Natural killer cell (primary cell): ENCODE measurements around the gene TANGO2. TPM values are rescaled to one million over a fixed set of nuclear protein-coding genes. Genes with fewer than 3 reads are reported as not detected.

ENCODE experiments used
- ATAC-seq, 3 donors: fragments of 150-1000 bp in 2 of 3; fragments of 200-7000 bp in 1 of 3; cut with Tn5 transposase; 1 replicate in 1 of 3; 2 replicates in 2 of 3; pipeline ENCODE4 v1.10.0; 2021; ENCODE audit warnings: mild to moderate bottlenecking in 2 of 3, moderate library complexity in 2 of 3
- DNase-seq, 2 donors: peaks; one replicate each; pipeline versions ENCODE4 v3.0.0 to v3.0.0-alpha.2; 2013 to 2021; ENCODE audit warnings: mixed read lengths in 1 of 2
- H3K27ac ChIP-seq: one replicate; pipeline ENCODE4 v1.5.1; 2013; ENCODE audit warnings: mild to moderate bottlenecking, low read length
- H3K27me3 ChIP-seq: one replicate; pipeline ENCODE4 v1.6.1; 2013; ENCODE audit warnings: low read length; ENCODE audit not compliant: control insufficient read depth, insufficient read depth
- H3K36me3 ChIP-seq: one replicate; pipeline ENCODE4 v1.6.1; 2013; ENCODE audit warnings: low read length; ENCODE audit not compliant: control insufficient read depth, insufficient read depth
- H3K4me1 ChIP-seq: one replicate; pipeline ENCODE4 v1.6.1; 2013; ENCODE audit warnings: low read length; ENCODE audit not compliant: control insufficient read depth, insufficient read depth
- H3K4me3 ChIP-seq: one replicate; pipeline ENCODE4 v1.5.1; 2013; ENCODE audit warnings: low read length
- H3K9me3 ChIP-seq: one replicate; pipeline ENCODE4 v1.6.1; 2013; ENCODE audit warnings: low read length; ENCODE audit not compliant: control insufficient read depth, insufficient read depth
- H3K27ac Mint-ChIP-seq, 2 donors: one replicate each; pipeline ENCODE4 v1.8.0; 2022; ENCODE audit warnings: mild to moderate bottlenecking in 2 of 2, mixed read lengths in 2 of 2, moderate library complexity in 1 of 2
- H3K27me3 Mint-ChIP-seq, 2 donors: one replicate each; pipeline ENCODE4 v1.8.0; 2022; ENCODE audit warnings: low read depth in 2 of 2, mixed read lengths in 2 of 2
- H3K36me3 Mint-ChIP-seq: one replicate; pipeline ENCODE4 v1.8.0; 2022; ENCODE audit warnings: mixed read lengths
- H3K4me1 Mint-ChIP-seq, 2 donors: one replicate each; pipeline ENCODE4 v1.8.0; 2022; ENCODE audit warnings: mixed read lengths in 2 of 2
- H3K4me3 Mint-ChIP-seq: one replicate; pipeline ENCODE4 v1.8.0; 2022; ENCODE audit warnings: mild to moderate bottlenecking, moderate library complexity, mixed read lengths
- H3K9me3 Mint-ChIP-seq, 2 donors: one replicate each; pipeline ENCODE4 v1.8.0; 2022; ENCODE audit warnings: mixed read lengths in 2 of 2
- WGBS: methylation state at CpG from one replicate; pipeline ENCODE4 v1.1.7; 2013; ENCODE audit warnings: missing lambda C conversion rate; ENCODE audit not compliant: insufficient coverage; 5-methylcytosine and 5-hydroxymethylcytosine counted together
- intact Hi-C: fragments of 100-400 bp; cut with micrococcal nuclease; formaldehyde crosslinking; loops from one replicate; pipeline ENCODE4 v1.14.2; 2022
- total RNA-seq, 4 donors: library from RNA; stranded (reverse); fragments of 120-200 nt in 1 of 4; gene quantifications; one replicate each; pipeline versions ENCODE4 v1.2.3 to v1.2.4, GENCODE V29; 2013 to 2022
- TF ChIP-seq, protein P1 (sequence below): fragments of 200-600 bp; IDR thresholded peaks from one replicate; pipeline ENCODE4 v1.8.0; 2022; ENCODE audit warnings: antibody characterized with exemption

TANGO2 gene
- total RNA-seq, 3 donors from 2014 or later (not counting 1 experiment from before 2014, with no cell fraction given) = 33.3 to 53.0 (median 46.2) TPM

DNA sequence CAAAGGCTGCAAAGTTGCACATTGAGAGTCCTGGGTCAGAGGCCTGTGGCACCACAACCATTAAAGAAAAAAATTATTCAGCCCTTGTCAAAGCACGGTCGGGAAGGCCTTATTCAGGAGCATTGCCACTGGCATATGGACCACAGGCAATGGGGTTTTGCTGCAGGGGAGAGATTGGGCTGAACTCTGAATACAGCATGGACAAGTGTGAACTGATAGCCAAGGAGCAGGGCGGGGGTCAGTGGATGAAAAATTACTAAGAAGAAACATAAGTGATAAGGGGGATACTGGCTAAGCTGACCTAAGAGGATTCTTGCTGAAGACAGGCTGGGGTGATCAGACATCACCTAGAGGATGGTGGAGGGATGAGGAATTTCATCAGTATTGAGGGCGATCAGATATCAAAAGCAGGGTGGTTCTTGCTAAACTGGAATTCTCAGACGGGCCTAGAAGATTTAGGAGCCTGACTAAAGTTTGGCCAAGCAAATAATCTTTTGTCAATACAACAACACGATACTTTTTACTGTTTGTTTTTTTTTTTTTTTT is 55.8 kb downstream of the TANGO2 start:
- H3K4me1 Mint-ChIP-seq = peaks cover 9 to 12% of the 10 kb centered on the region in 2 donors
- no peaks in the 10 kb centered on the region for H3K36me3 ChIP-seq
- no peaks in the 10 kb centered on the region for H3K9me3 Mint-ChIP-seq
- intact Hi-C loops = no loop called here
- ATAC-seq (no peak), DNase-seq (no peak)
- H3K4me3 Mint-ChIP-seq = peak overlapping the region; percentile 38
- 96% methylated on average over 5 of the region's 6 CpGs for WGBS
- H3K4me3 ChIP-seq = no peak overlapping the region
- TF ChIP-seq, protein P1, sequence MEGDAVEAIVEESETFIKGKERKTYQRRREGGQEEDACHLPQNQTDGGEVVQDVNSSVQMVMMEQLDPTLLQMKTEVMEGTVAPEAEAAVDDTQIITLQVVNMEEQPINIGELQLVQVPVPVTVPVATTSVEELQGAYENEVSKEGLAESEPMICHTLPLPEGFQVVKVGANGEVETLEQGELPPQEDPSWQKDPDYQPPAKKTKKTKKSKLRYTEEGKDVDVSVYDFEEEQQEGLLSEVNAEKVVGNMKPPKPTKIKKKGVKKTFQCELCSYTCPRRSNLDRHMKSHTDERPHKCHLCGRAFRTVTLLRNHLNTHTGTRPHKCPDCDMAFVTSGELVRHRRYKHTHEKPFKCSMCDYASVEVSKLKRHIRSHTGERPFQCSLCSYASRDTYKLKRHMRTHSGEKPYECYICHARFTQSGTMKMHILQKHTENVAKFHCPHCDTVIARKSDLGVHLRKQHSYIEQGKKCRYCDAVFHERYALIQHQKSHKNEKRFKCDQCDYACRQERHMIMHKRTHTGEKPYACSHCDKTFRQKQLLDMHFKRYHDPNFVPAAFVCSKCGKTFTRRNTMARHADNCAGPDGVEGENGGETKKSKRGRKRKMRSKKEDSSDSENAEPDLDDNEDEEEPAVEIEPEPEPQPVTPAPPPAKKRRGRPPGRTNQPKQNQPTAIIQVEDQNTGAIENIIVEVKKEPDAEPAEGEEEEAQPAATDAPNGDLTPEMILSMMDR = no peak
- H3K27me3 ChIP-seq = no peaks in the 10 kb centered on the region
- no peak overlapping the region for H3K27ac Mint-ChIP-seq
- no peaks in the 10 kb centered on the region for H3K36me3 Mint-ChIP-seq
- no peaks in the 10 kb centered on the region for H3K27me3 Mint-ChIP-seq
- H3K27ac ChIP-seq = no peak overlapping the region
- H3K4me1 ChIP-seq = peaks cover 22% of the 10 kb centered on the region
- no peaks in the 10 kb centered on the region for H3K9me3 ChIP-seq

DNA sequence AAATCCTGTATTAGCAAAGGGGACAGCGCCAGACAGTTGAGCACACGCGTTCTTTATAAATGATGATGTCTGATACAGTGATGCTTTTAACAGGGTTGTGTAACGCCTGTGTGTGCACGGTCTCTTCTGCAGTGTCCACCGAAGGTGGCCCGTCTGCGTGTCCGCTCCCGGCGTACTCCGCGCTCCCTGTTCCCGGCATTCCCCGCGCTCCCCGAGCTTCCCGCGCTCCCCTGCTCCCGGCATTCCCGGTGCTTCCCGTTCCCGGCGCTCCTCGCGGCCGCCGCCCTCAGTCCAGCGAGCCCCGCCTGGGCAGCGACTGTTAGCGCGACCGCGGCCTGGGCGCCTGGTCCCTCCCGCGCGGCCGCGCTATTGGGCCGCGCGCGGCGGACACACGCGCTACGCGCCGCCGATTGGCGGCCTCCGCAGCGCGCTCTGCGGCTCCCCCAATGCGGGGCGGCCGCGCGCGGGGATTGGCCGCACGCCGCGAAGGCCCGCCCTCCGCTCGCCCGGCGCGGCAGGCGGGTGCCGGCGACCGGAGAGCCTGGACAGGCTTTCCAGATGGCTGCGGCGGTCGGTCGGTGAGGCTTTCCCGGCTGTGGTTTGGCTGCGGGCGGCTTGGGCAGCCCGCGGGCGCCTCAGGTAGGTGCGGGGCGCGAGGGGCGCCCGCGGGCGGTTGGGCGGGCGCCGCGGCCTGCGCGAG is 59.0 kb downstream of the TANGO2 start, which contains the start of gene DGCR8:
Gene DGCR8 (plus strand): TSS at position 497 of the 700 bp plus-strand sequence. CDS start 5,723 bp downstream, outside the sequence.
- intact Hi-C loops = loop anchor here (2.0 to 5.0 kb wide), 2 partner anchors 42 to 59 kb away; partner anchors contain the start of gene TANGO2
- TF ChIP-seq, protein P1 = no peak
- Histone ChIP-seq H3K4me1 (peaks cover 30% of the 10 kb centered on the region), H3K27ac (peak within 1 kb of the TSS; percentile 17), H3K9me3 (no peaks in the 10 kb centered on the region), H3K4me3 (peak within 1 kb of the TSS; percentile 72), H3K36me3 (no peaks in the 10 kb centered on the region), H3K27me3 (no peaks in the 10 kb centered on the region)
- ATAC-seq (peak; percentile 91 to 96 (median 95)), DNase-seq (peak; percentile 73 to 91)
- Mint-ChIP-seq H3K36me3 (no peaks in the 10 kb centered on the region), H3K4me1 (peaks cover 33 to 38% of the 10 kb centered on the region in 2 donors), H3K27me3 (no peaks in the 10 kb centered on the region), H3K4me3 (peak within 1 kb of the TSS; percentile 82), H3K27ac (peak within 1 kb of the TSS; percentile 17 to 87), H3K9me3 (no peaks in the 10 kb centered on the region)
- WGBS = under 1% methylated on average over 100 of the region's 100 CpGs

DNA sequence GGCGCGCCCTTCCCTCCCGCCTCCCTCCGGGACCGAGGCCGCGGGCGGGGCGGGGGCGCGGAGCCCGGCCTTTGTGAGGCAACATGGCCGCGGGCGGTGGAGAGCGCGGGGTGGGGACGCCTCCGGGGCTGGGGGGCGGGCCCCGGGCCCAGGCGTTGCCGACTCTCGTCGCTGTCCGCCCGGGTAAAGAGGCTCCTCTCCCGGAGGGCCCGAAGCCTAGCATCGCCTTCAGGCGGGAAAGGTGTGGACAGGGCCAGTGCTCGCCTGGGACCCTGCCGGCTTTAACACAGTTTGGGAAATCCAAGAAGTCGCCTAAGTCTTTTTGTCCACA is 59.5 kb downstream of the TANGO2 start:
- TF ChIP-seq, protein P1 = no peak
- H3K9me3 Mint-ChIP-seq = no peaks in the 10 kb centered on the region
- H3K4me1 Mint-ChIP-seq = peaks cover 33 to 38% of the 10 kb centered on the region in 2 donors
- H3K4me1 ChIP-seq = peaks cover 32% of the 10 kb centered on the region
- H3K27ac ChIP-seq = peak overlapping the region; percentile 9
- H3K9me3 ChIP-seq = no peaks in the 10 kb centered on the region
- peak overlapping the region; percentile 17 to 63 for H3K27ac Mint-ChIP-seq
- DNase-seq (peak; percentile 62 to 84), ATAC-seq (peak; percentile 72 to 83 (median 76))
- no peaks in the 10 kb centered on the region for H3K36me3 Mint-ChIP-seq
- under 1% methylated on average over 34 of the region's 34 CpGs for WGBS
- H3K4me3 ChIP-seq = peak overlapping the region; percentile 42
- intact Hi-C loops = loop anchor here (2.0 to 5.0 kb wide), 2 partner anchors 42 to 60 kb away; partner anchors contain the start of gene TANGO2
- peak overlapping the region; percentile 82 for H3K4me3 Mint-ChIP-seq
- H3K27me3 ChIP-seq = no peaks in the 10 kb centered on the region
- no peaks in the 10 kb centered on the region for H3K27me3 Mint-ChIP-seq
- H3K36me3 ChIP-seq = no peaks in the 10 kb centered on the region
